NCI-H1694 treated with DMSO at 0.1 percent for 48 hours (cell line): ENCODE measurements around the gene TMTC1.

Experiments
- DNase-seq: peaks from one replicate; lab custom pipeline; 2025; lab: John Stamatoyannopoulos, UW

Gene TMTC1

GRCh38 chr12:29739279-29739991 is 44.3 kb downstream of the TMTC1 start:
- no peak for DNase-seq

GRCh38 chr12:29738365-29738764 is 45.4 kb downstream of the TMTC1 start:
- DNase-seq, result no peak

- no peak for DNase-seq
Observed at GRCh38 chr12:29737644-29738043, 46.1 kb downstream of the TMTC1 start.

GRCh38 chr12:29735604-29736003 is 48.1 kb downstream of the TMTC1 start:
- DNase-seq, result no peak

- no peak for DNase-seq
Observed at GRCh38 chr12:29734734-29735133, 49.0 kb downstream of the TMTC1 start.

- no peak for DNase-seq
Observed at GRCh38 chr12:29734305-29734704, 49.4 kb downstream of the TMTC1 start.

GRCh38 chr12:29733501-29733900 is 50.2 kb downstream of the TMTC1 start:
- DNase-seq, result no peak

GRCh38 chr12:29733060-29733459 is 50.7 kb downstream of the TMTC1 start:
- no peak for DNase-seq

- no peak for DNase-seq
Observed at GRCh38 chr12:29732593-29732992, 51.1 kb downstream of the TMTC1 start.

- peak; percentile 31 for DNase-seq
Observed at GRCh38 chr12:29732191-29732590, 51.6 kb downstream of the TMTC1 start.

GRCh38 chr12:29731591-29731990 is 52.2 kb downstream of the TMTC1 start:
- DNase-seq, result peak; percentile 32

- DNase-seq, result no peak
Observed at GRCh38 chr12:29730481-29730880, 53.3 kb downstream of the TMTC1 start.

GRCh38 chr12:29728030-29728429 is 55.7 kb downstream of the TMTC1 start:
- no peak for DNase-seq

- DNase-seq, result no peak
Observed at GRCh38 chr12:29726741-29727348, 56.9 kb downstream of the TMTC1 start.

- peak; percentile 74 for DNase-seq
Observed at GRCh38 chr12:29726321-29726692, 57.4 kb downstream of the TMTC1 start.

GRCh38 chr12:29725587-29726320 is 58.0 kb downstream of the TMTC1 start:
- peak; percentile 90 for DNase-seq

GRCh38 chr12:29722164-29722563 is 61.6 kb downstream of the TMTC1 start:
- DNase-seq, result no peak

- DNase-seq, result no peak
Observed at GRCh38 chr12:29719381-29719780, 64.4 kb downstream of the TMTC1 start.

- DNase-seq, result no peak
Observed at GRCh38 chr12:29717540-29718100, 66.1 kb downstream of the TMTC1 start.

GRCh38 chr12:29714966-29715365 is 68.8 kb downstream of the TMTC1 start:
- DNase-seq, result no peak

GRCh38 chr12:29713729-29714128 is 70.0 kb downstream of the TMTC1 start:
- no peak for DNase-seq

- no peak for DNase-seq
Observed at GRCh38 chr12:29711381-29711780, 72.4 kb downstream of the TMTC1 start.

GRCh38 chr12:29710104-29710503 is 73.6 kb downstream of the TMTC1 start:
- DNase-seq, result peak; percentile 88
